HepG2 (cell line): Measurements from ENCODE around the gene HLA-DRB1. TPM values are rescaled to one million over a fixed set of nuclear protein-coding genes. Genes with fewer than 3 reads are reported as not detected.

Source experiments
- ATAC-seq: fragments of 200-7000 bp; cut with Tn5 transposase; 3 replicates; pipeline ENCODE4 v1.9.1; 2020; ENCODE audit warnings: mild to moderate bottlenecking, moderate library complexity
- BruUV-seq: library from RNA; stranded (reverse); fragments of 400-500 nt; replicated peaks from 2 replicates; lab custom pipeline; 2021; lab: Mats Ljungman, UMichigan
- CTCF ChIA-PET: fragments of 300-600 bp; formaldehyde crosslinking; extraction: SDS; loops from one replicate; lab custom pipeline; 2021; ENCODE audit warnings: low total read pairs, inconsistent platforms, low intra/inter-chr PET ratio; lab: Yijun Ruan, JAX
- POLR2A ChIA-PET: fragments of 350-600 bp; sonication (Branson Sonifier 250); formaldehyde crosslinking; loops from one replicate; lab custom pipeline; 2020; ENCODE audit warnings: antibody characterized with exemption, inconsistent platforms; lab: Yijun Ruan, JAX
- DNase-seq: peaks from one replicate; pipeline ENCODE4 v3.0.0-alpha.2; 2015; ENCODE audit warnings: low spot score
- FAIRE-seq: peaks from 3 replicates; lab custom pipeline; 2011; peaks lifted over from hg19 to GRCh38; lab: Jason Lieb, UNC
- H2AFZ ChIP-seq: one replicate; pipeline ENCODE4 v1.6.1; 2011; ENCODE audit warnings: low read length, inconsistent platforms
- H3K27ac ChIP-seq: fragments of 300-600 bp; 3 replicates; pipeline ENCODE4 v1.8.0; 2011; ENCODE audit warnings: mixed run types, mild to moderate bottlenecking, mixed read lengths, low read length, inconsistent platforms; ENCODE audit not compliant: insufficient read depth; ENCODE audit errors: extremely low read length
- H3K27me3 ChIP-seq, 2 experiments: fragments of 200-600 bp in 1 of 2; 2 replicates in 1 of 2; 3 replicates in 1 of 2; pipeline versions ENCODE4 v1.6.0 to v1.8.0; 2011; ENCODE audit warnings: low read length in 2 of 2, mild to moderate bottlenecking in 2 of 2, moderate library complexity in 2 of 2, inconsistent platforms in 1 of 2; ENCODE audit not compliant: insufficient read depth in 2 of 2, control insufficient read depth in 1 of 2
- H3K36me3 ChIP-seq, 2 experiments: fragments of 200-600 bp in 1 of 2; replicated peaks in 1 of 2; 2 replicates in 1 of 2; 3 replicates in 1 of 2; pipeline versions ENCODE4 v1.5.1 to v1.8.0; 2011; ENCODE audit warnings: low read length in 2 of 2, inconsistent platforms in 1 of 2; ENCODE audit not compliant: insufficient read depth in 2 of 2, control insufficient read depth in 1 of 2
- H3K4me1 ChIP-seq: 2 replicates; pipeline ENCODE4 v1.5.1; 2012; ENCODE audit warnings: low read length, inconsistent platforms; ENCODE audit not compliant: insufficient read depth
- H3K4me2 ChIP-seq: 2 replicates; pipeline ENCODE4 v1.6.0; 2011; ENCODE audit warnings: low read depth, low read length, inconsistent platforms
- H3K4me3 ChIP-seq, 3 experiments: fragments of 200-600 bp in 1 of 3; sonication (generic), shearing (Covaris generic) in 1 of 3; replicated peaks in 1 of 3; 2 replicates each; pipeline ENCODE4 v1.5.1; 2011 to 2016; ENCODE audit warnings: low read length in 3 of 3, inconsistent platforms in 2 of 3, low read depth in 2 of 3, mild to moderate bottlenecking in 2 of 3, control low read depth in 1 of 3, mixed read lengths in 1 of 3; ENCODE audit not compliant: insufficient read depth in 1 of 3
- H3K79me2 ChIP-seq: one replicate; pipeline ENCODE4 v1.6.1; 2011; ENCODE audit warnings: low read length, inconsistent platforms; ENCODE audit not compliant: insufficient read depth
- H3K9ac ChIP-seq: 2 replicates; pipeline ENCODE4 v1.6.0; 2011; ENCODE audit warnings: mild to moderate bottlenecking, low read depth, low read length, inconsistent platforms; ENCODE audit not compliant: insufficient read depth
- H3K9me3 ChIP-seq: 2 replicates; pipeline ENCODE4 v1.5.1; 2012; ENCODE audit warnings: mild to moderate bottlenecking, low read length
- H4K20me1 ChIP-seq: 2 replicates; pipeline ENCODE4 v1.6.0; 2011; ENCODE audit warnings: inconsistent platforms, mild to moderate bottlenecking, low read length, moderate library complexity; ENCODE audit not compliant: insufficient read depth
- AKAP8 ChIP-seq: sonication (generic); formaldehyde crosslinking; IDR thresholded peaks from 2 replicates; pipeline ENCODE4 v1.5.1; 2020; ENCODE audit warnings: mild to moderate bottlenecking, missing genetic modification reagents
- CCAR2 ChIP-seq: fragments of 200-400 bp; formaldehyde crosslinking; optimal IDR thresholded peaks from 2 replicates; pipeline ENCODE3; 2018; ENCODE audit warnings: low read depth, mild to moderate bottlenecking, low read length, moderate library complexity
- ISX ChIP-seq: sonication (generic); formaldehyde crosslinking; conservative IDR thresholded peaks from 2 replicates; pipeline ENCODE4 v1.5.0; 2020; ENCODE audit warnings: missing genetic modification reagents
- MIER2 ChIP-seq: IDR thresholded peaks from 2 replicates; pipeline ENCODE4 v1.6.1; 2016; ENCODE audit warnings: missing biosample characterization, missing genetic modification reagents
- MLLT10 ChIP-seq: sonication (generic); formaldehyde crosslinking; IDR thresholded peaks from 2 replicates; pipeline ENCODE4 v1.4.0; 2020; ENCODE audit warnings: missing genetic modification reagents
- PHB2 ChIP-seq: fragments of 450-650 bp; IDR thresholded peaks from 2 replicates; pipeline ENCODE4 v1.6.1; 2018; ENCODE audit not compliant: partially characterized antibody
- ZNF121 ChIP-seq: sonication (generic); formaldehyde crosslinking; IDR thresholded peaks from 2 replicates; pipeline ENCODE4 v1.5.0; 2020; ENCODE audit warnings: mild to moderate bottlenecking, missing genetic modification reagents
- ZNF230 ChIP-seq: sonication (generic); formaldehyde crosslinking; IDR thresholded peaks from 2 replicates; pipeline ENCODE4 v1.4.0; 2020; ENCODE audit warnings: mild to moderate bottlenecking, missing genetic modification reagents
- ZNF619 ChIP-seq: sonication (generic); formaldehyde crosslinking; IDR thresholded peaks from 2 replicates; pipeline ENCODE4 v1.4.0; 2020; ENCODE audit warnings: mild to moderate bottlenecking, missing genetic modification reagents
- ZNF660 ChIP-seq: sonication (generic); formaldehyde crosslinking; IDR thresholded peaks from 2 replicates; pipeline ENCODE4 v1.5.1; 2020; ENCODE audit warnings: mild to moderate bottlenecking, low read depth, missing genetic modification reagents, borderline replicate concordance
- ZNF768 ChIP-seq: sonication (generic); formaldehyde crosslinking; IDR thresholded peaks from 2 replicates; pipeline ENCODE4 v1.4.0; 2020; ENCODE audit warnings: missing genetic modification reagents
- WGBS: methylation state at CpG from one replicate; pipeline ENCODE4 v1.1.6; 2017; ENCODE audit warnings: low lambda C conversion rate; 5-methylcytosine and 5-hydroxymethylcytosine counted together
- in situ Hi-C: cut with HindIII; loops from 2 replicates; pipeline ENCODE4 v1.10.0; 2017; ENCODE audit warnings: low pct_unique_long_range_greater_than_20kb; ENCODE audit not compliant: extremely low pct_ligation_motif_present
- intact Hi-C: fragments of 100-400 bp; cut with micrococcal nuclease; formaldehyde crosslinking; loops from one replicate; pipeline ENCODE4 v1.10.0; 2022; ENCODE audit not compliant: unreplicated experiment
- polyA plus RNA-seq, 8 experiments: library from polyadenylated mRNA; depleted of rRNA in 3 of 8; stranded (reverse) in 7 of 8; unstranded in 1 of 8; fragments of >200 nt; fragmentation: Illumina TruSeq in 4 of 8; extraction: Trizol in 4 of 8; gene quantifications; 2 replicates each; pipeline versions ENCODE4 v1.2.1 to v1.2.3, GENCODE V29; 2011 to 2016; ENCODE audit warnings: low read depth in 4 of 8, missing spikeins in 1 of 8, mixed read lengths in 1 of 8; ENCODE audit not compliant: insufficient read depth in 1 of 8
- total RNA-seq, 5 experiments: library from RNA; depleted of rRNA; stranded (reverse); fragments of >200 nt; fragmentation: Illumina TruSeq; extraction: Trizol; gene quantifications; 2 replicates each; pipeline ENCODE4 v1.2.3, GENCODE V29; 2016; ENCODE audit warnings: low read depth in 1 of 5
- TF ChIP-seq, protein P1 (sequence below): sonication (generic); formaldehyde crosslinking; IDR thresholded peaks from 2 replicates; pipeline ENCODE4 v1.4.0; 2020; ENCODE audit warnings: missing genetic modification reagents
- TF ChIP-seq, protein P2 (sequence below): sonication (generic); formaldehyde crosslinking; IDR thresholded peaks from 2 replicates; pipeline ENCODE4 v1.4.0; 2020; ENCODE audit warnings: missing genetic modification reagents, low read depth, mild to moderate bottlenecking, borderline replicate concordance
- TF ChIP-seq, protein P3 (sequence below): sonication (generic); formaldehyde crosslinking; IDR thresholded peaks from 2 replicates; pipeline ENCODE4; 2020; ENCODE audit warnings: missing genetic modification reagents, mild to moderate bottlenecking, borderline replicate concordance
- TF ChIP-seq, protein P4 (sequence below): IDR thresholded peaks from 2 replicates; pipeline ENCODE4 v1.6.1; 2016; ENCODE audit warnings: missing compliant biosample characterization, missing genetic modification reagents, borderline replicate concordance

Gene HLA-DRB1
- total and polyA plus RNA-seq, 2 of the 13 experiments (the other 11 are each of a cell fraction or from before 2014, with no cell fraction given): 0.09 TPM; not detected in 1

DNA sequence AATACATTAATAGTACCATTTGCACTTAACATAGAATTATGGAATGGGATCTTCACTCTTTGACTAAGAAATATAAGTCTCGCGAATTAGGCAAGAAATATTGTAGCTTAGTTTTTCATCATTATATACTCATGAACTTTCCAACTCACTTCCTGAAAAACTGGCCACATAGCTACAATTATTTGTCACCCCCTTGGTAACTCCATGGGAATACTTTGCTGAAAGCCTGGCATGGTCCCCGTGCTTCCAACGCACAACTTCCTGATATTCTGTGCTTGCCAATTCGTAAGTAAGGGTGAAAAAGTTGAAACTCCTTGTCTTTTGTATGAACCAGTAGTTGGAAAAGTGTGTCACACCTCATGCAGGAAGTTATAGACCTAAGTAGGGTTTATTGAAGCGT, 23.8 kb upstream of the HLA-DRB1 start (continued):
- TF ChIP-seq, protein P1, sequence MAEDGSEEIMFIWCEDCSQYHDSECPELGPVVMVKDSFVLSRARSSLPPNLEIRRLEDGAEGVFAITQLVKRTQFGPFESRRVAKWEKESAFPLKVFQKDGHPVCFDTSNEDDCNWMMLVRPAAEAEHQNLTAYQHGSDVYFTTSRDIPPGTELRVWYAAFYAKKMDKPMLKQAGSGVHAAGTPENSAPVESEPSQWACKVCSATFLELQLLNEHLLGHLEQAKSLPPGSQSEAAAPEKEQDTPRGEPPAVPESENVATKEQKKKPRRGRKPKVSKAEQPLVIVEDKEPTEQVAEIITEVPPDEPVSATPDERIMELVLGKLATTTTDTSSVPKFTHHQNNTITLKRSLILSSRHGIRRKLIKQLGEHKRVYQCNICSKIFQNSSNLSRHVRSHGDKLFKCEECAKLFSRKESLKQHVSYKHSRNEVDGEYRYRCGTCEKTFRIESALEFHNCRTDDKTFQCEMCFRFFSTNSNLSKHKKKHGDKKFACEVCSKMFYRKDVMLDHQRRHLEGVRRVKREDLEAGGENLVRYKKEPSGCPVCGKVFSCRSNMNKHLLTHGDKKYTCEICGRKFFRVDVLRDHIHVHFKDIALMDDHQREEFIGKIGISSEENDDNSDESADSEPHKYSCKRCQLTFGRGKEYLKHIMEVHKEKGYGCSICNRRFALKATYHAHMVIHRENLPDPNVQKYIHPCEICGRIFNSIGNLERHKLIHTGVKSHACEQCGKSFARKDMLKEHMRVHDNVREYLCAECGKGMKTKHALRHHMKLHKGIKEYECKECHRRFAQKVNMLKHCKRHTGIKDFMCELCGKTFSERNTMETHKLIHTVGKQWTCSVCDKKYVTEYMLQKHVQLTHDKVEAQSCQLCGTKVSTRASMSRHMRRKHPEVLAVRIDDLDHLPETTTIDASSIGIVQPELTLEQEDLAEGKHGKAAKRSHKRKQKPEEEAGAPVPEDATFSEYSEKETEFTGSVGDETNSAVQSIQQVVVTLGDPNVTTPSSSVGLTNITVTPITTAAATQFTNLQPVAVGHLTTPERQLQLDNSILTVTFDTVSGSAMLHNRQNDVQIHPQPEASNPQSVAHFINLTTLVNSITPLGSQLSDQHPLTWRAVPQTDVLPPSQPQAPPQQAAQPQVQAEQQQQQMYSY: no peak

DNA sequence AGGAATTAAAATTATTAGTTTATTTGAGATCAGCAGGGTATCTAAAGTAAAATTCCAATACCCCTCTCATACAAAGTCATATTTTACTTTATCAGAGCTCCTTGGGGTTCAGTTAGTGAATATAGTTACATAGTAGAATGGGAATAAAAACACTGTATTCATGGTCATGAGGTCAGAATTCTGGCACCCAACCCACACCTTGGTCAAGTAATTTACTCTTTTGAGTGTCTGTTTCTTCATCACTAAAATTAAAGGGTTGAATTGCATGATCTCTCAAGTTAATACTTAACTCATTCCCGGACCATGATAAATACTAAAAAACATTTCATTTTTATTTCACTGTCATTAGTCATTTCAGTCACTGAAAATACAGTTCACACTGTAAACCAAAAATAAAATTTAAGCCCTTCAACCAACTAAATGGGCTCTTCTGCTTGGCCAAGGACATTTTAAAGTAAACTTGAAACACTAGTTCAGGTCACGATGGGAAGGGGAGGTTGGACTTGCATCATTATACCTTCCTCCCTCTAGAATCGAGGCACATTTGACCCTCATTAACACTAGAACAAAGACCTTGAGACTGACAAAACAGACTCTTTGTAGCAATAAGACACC, 21.1 kb upstream of the HLA-DRB1 start:
- Histone ChIP-seq H3K4me2 (no peak overlapping the region), H3K79me2 (no peaks in the 10 kb centered on the region), H3K4me3 (no peak overlapping the region), H3K36me3 (no peaks in the 10 kb centered on the region), H3K27ac (no peak overlapping the region), H3K27me3 (0 out of 5 replicates have a peak, but pooled peaks cover 1 to 4% of the 10 kb centered on the region in 2 experiments), H3K9ac (no peak overlapping the region), H4K20me1 (no peaks in the 10 kb centered on the region), H3K9me3 (no peaks in the 10 kb centered on the region), H3K4me1 (no peaks in the 10 kb centered on the region), H2AFZ (no peak overlapping the region)
- ATAC-seq (no peak), DNase-seq (no peak), FAIRE-seq (no peak)
- no TSS peak for BruUV-seq
- 1% methylated on average over 3 of the region's 3 CpGs for WGBS
- in situ Hi-C loops: no loop called here
- POLR2A ChIA-PET: no interaction called here
- intact Hi-C loops: no loop called here
- CTCF ChIA-PET: no interaction called here
- TF ChIP-seq MLLT10 (CRISPR knock-in tag) (no peak), ZNF619 (CRISPR knock-in tag) (no peak), ZNF121 (CRISPR knock-in tag) (no peak), ZNF230 (CRISPR knock-in tag) (no peak), PHB2 (no peak), MIER2 (CRISPR knock-in tag) (no peak), ZNF768 (CRISPR knock-in tag) (no peak), ISX (CRISPR knock-in tag) (no peak), ZNF660 (CRISPR knock-in tag) (no peak), CCAR2 (no peak), AKAP8 (CRISPR knock-in tag) (no peak)
- TF ChIP-seq, protein P2, sequence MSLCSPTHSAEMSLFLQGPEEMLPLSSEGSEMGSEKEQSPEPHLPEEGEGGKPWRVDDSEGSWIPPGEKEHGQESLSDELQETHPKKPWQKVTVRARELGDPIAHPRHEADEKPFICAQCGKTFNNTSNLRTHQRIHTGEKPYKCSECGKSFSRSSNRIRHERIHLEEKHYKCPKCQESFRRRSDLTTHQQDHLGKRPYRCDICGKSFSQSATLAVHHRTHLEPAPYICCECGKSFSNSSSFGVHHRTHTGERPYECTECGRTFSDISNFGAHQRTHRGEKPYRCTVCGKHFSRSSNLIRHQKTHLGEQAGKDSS (CRISPR knock-in tag): no peak
- TF ChIP-seq, protein P3, sequence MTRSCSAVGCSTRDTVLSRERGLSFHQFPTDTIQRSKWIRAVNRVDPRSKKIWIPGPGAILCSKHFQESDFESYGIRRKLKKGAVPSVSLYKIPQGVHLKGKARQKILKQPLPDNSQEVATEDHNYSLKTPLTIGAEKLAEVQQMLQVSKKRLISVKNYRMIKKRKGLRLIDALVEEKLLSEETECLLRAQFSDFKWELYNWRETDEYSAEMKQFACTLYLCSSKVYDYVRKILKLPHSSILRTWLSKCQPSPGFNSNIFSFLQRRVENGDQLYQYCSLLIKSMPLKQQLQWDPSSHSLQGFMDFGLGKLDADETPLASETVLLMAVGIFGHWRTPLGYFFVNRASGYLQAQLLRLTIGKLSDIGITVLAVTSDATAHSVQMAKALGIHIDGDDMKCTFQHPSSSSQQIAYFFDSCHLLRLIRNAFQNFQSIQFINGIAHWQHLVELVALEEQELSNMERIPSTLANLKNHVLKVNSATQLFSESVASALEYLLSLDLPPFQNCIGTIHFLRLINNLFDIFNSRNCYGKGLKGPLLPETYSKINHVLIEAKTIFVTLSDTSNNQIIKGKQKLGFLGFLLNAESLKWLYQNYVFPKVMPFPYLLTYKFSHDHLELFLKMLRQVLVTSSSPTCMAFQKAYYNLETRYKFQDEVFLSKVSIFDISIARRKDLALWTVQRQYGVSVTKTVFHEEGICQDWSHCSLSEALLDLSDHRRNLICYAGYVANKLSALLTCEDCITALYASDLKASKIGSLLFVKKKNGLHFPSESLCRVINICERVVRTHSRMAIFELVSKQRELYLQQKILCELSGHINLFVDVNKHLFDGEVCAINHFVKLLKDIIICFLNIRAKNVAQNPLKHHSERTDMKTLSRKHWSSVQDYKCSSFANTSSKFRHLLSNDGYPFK (CRISPR knock-in tag): no peak
- TF ChIP-seq, protein P4, sequence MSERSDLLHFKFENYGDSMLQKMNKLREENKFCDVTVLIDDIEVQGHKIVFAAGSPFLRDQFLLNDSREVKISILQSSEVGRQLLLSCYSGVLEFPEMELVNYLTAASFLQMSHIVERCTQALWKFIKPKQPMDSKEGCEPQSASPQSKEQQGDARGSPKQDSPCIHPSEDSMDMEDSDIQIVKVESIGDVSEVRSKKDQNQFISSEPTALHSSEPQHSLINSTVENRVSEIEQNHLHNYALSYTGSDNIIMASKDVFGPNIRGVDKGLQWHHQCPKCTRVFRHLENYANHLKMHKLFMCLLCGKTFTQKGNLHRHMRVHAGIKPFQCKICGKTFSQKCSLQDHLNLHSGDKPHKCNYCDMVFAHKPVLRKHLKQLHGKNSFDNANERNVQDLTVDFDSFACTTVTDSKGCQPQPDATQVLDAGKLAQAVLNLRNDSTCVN (CRISPR knock-in tag): no peak
